Measurements from ENCODE around the gene MYO3B.

Gene MYO3B

GRCh38 chr2:170685591-170685990 is 507.6 kb downstream of the MYO3B start:
- Histone ChIP-seq H3K27ac (ENCODE audit: low read depth, low read length) (no peak overlapping the region), H3K4me1 (ENCODE audit: control insufficient read depth, low read length) (no peaks in the 10 kb centered on the region), H3F3A (ENCODE audit: control insufficient read depth, insufficient read depth) (no peaks in the 10 kb centered on the region), H3K36me3 (ENCODE audit: control insufficient read depth, low read length) (no peaks in the 10 kb centered on the region), H3K4me2 (ENCODE audit: low read length) (no peak overlapping the region), H3K4me3 (ENCODE audit: low read length) (no peak overlapping the region), H4K20me1 (ENCODE audit: control insufficient read depth, insufficient read depth, low read depth, low read length) (no peaks in the 10 kb centered on the region), H3K79me2 (ENCODE audit: control insufficient read depth, low read length) (no peaks in the 10 kb centered on the region), H3K27me3 (ENCODE audit: control insufficient read depth, low read length) (no peaks in the 10 kb centered on the region), H3K9me3 (ENCODE audit: control insufficient read depth, insufficient read depth, low read length) (no peaks in the 10 kb centered on the region), H3K9me2 (replicated peaks; ENCODE audit: control insufficient read depth, low read length) (no peaks in the 10 kb centered on the region)
- no peak for TF ChIP-seq CTCF (IDR thresholded peaks at IDR 0.05; ENCODE audit: low read depth, low read length, poor library complexity, severe bottlenecking)
- TF ChIP-seq EZH2phosphoT487 (IDR thresholded peaks at IDR 0.05; ENCODE audit: borderline replicate concordance, low read length) = no peak

- Histone ChIP-seq H3K36me3 (ENCODE audit: control insufficient read depth, low read length) (no peaks in the 10 kb centered on the region), H4K20me1 (ENCODE audit: control insufficient read depth, insufficient read depth, low read depth, low read length) (no peaks in the 10 kb centered on the region), H3K27me3 (ENCODE audit: control insufficient read depth, low read length) (no peaks in the 10 kb centered on the region), H3K4me2 (ENCODE audit: low read length) (no peak overlapping the region), H3K9me2 (replicated peaks; ENCODE audit: control insufficient read depth, low read length) (no peaks in the 10 kb centered on the region), H3F3A (ENCODE audit: control insufficient read depth, insufficient read depth) (no peaks in the 10 kb centered on the region), H3K27ac (ENCODE audit: low read depth, low read length) (no peak overlapping the region), H3K79me2 (ENCODE audit: control insufficient read depth, low read length) (no peaks in the 10 kb centered on the region), H3K4me1 (ENCODE audit: control insufficient read depth, low read length) (no peaks in the 10 kb centered on the region), H3K4me3 (ENCODE audit: low read length) (no peak overlapping the region), H3K9me3 (ENCODE audit: control insufficient read depth, insufficient read depth, low read length) (no peaks in the 10 kb centered on the region)
- TF ChIP-seq CTCF (IDR thresholded peaks at IDR 0.05; ENCODE audit: low read depth, low read length, poor library complexity, severe bottlenecking) (no peak), EZH2phosphoT487 (IDR thresholded peaks at IDR 0.05; ENCODE audit: borderline replicate concordance, low read length) (no peak)
Observed at GRCh38 chr2:170689481-170689880, 511.5 kb downstream of the MYO3B start.

DNA sequence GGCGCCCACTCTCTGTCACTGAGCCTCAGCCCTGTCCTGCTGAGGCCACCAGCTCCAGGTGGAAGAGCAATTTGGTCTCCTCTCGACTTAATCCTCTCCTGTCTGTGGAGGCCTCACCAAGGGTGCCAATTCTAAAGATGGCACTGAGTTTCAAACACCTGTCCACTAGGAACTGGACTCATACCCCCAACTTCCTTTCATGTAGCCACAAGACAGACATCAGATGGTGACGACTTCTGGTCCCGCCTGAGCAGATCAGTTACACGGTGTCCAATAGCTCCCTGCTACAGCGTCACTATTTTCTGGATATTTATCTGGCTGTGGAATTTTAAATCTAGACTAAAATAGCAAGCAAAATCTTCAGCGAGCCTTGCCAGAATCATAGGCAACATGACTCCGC is 512.7 kb downstream of the MYO3B start:
- TF ChIP-seq CTCF (IDR thresholded peaks at IDR 0.05; ENCODE audit: low read depth, low read length, poor library complexity, severe bottlenecking) (no peak), EZH2phosphoT487 (IDR thresholded peaks at IDR 0.05; ENCODE audit: borderline replicate concordance, low read length) (no peak)
- Histone ChIP-seq H3K79me2 (ENCODE audit: control insufficient read depth, low read length) (no peaks in the 10 kb centered on the region), H4K20me1 (ENCODE audit: control insufficient read depth, insufficient read depth, low read depth, low read length) (no peaks in the 10 kb centered on the region), H3K4me3 (ENCODE audit: low read length) (no peak overlapping the region), H3K27ac (ENCODE audit: low read depth, low read length) (no peak overlapping the region), H3K4me2 (ENCODE audit: low read length) (no peak overlapping the region), H3F3A (ENCODE audit: control insufficient read depth, insufficient read depth) (no peaks in the 10 kb centered on the region), H3K27me3 (ENCODE audit: control insufficient read depth, low read length) (no peaks in the 10 kb centered on the region), H3K36me3 (ENCODE audit: control insufficient read depth, low read length) (no peaks in the 10 kb centered on the region), H3K4me1 (ENCODE audit: control insufficient read depth, low read length) (no peaks in the 10 kb centered on the region), H3K9me3 (ENCODE audit: control insufficient read depth, insufficient read depth, low read length) (no peaks in the 10 kb centered on the region), H3K9me2 (replicated peaks; ENCODE audit: control insufficient read depth, low read length) (no peaks in the 10 kb centered on the region)

GRCh38 chr2:170694316-170694715 is 516.4 kb downstream of the MYO3B start:
- no peaks in the 10 kb centered on the region for H3K36me3 ChIP-seq (ENCODE audit: control insufficient read depth, low read length)
- no peaks in the 10 kb centered on the region for H3K4me1 ChIP-seq (ENCODE audit: control insufficient read depth, low read length)
- no peaks in the 10 kb centered on the region for H3K9me2 ChIP-seq (replicated peaks; ENCODE audit: control insufficient read depth, low read length)
- no peak overlapping the region for H3K27ac ChIP-seq (ENCODE audit: low read depth, low read length)
- H3F3A ChIP-seq (ENCODE audit: control insufficient read depth, insufficient read depth) = no peaks in the 10 kb centered on the region
- TF ChIP-seq EZH2phosphoT487 (IDR thresholded peaks at IDR 0.05; ENCODE audit: borderline replicate concordance, low read length) (no peak), CTCF (IDR thresholded peaks at IDR 0.05; ENCODE audit: low read depth, low read length, poor library complexity, severe bottlenecking) (no peak)
- H3K4me2 ChIP-seq (ENCODE audit: low read length) = no peak overlapping the region
- H3K79me2 ChIP-seq (ENCODE audit: control insufficient read depth, low read length) = no peaks in the 10 kb centered on the region
- H3K27me3 ChIP-seq (ENCODE audit: control insufficient read depth, low read length) = no peaks in the 10 kb centered on the region
- no peak overlapping the region for H3K4me3 ChIP-seq (ENCODE audit: low read length)
- H3K9me3 ChIP-seq (ENCODE audit: control insufficient read depth, insufficient read depth, low read length) = no peaks in the 10 kb centered on the region
- H4K20me1 ChIP-seq (ENCODE audit: control insufficient read depth, insufficient read depth, low read depth, low read length) = no peaks in the 10 kb centered on the region

Data from DOHH2 (cell line).